GM18951 (cell line): Measurements from ENCODE around the gene CALN1.
"Not testable (repeated sequence)": the region's sequence is repeated elsewhere in the genome, so short reads cannot be mapped to it uniquely, and the experiment has no call there.

Source experiments
- POLR2A ChIP-seq: IDR thresholded peaks from 4 replicates; pipeline ENCODE4 v1.6.1; 2011; ENCODE audit warnings: mild to moderate bottlenecking; ENCODE audit not compliant: insufficient read length, insufficient read depth; ENCODE audit errors: extremely low read depth
- in situ Hi-C: fragments of 300-500 bp; cut with MboI; formaldehyde crosslinking; loops from one replicate; pipeline ENCODE4 v1.12.0; 2022; ENCODE audit warnings: low sequenced_read_pairs, mixed read lengths, inconsistent platforms; ENCODE audit not compliant: unreplicated experiment

Gene CALN1

DNA sequence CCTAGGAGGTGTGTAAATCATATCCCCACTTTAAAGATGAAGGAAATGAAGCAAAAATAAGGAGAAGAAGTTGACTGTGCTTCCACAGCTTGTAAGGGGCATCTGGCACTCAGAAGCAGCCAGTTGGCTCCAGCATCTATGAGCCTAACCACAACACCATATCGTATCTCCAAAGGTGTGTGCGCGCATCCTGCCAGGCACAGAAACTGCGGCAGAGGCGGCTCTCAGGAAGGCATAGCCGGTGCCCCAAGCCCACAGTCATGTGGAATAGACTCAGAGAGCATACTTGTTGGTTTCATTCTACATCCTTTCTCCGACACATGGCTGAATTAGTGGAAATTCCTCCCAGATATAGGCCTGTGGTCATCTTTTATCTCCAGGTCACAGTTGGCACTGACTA, 423.9 kb downstream of the CALN1 start:
- no peak for TF ChIP-seq POLR2A
- in situ Hi-C loops = no loop called here

GRCh38 chr7:71987200-71987767, 424.9 kb downstream of the CALN1 start:
- in situ Hi-C loops = no loop called here
- TF ChIP-seq POLR2A = no peak

DNA sequence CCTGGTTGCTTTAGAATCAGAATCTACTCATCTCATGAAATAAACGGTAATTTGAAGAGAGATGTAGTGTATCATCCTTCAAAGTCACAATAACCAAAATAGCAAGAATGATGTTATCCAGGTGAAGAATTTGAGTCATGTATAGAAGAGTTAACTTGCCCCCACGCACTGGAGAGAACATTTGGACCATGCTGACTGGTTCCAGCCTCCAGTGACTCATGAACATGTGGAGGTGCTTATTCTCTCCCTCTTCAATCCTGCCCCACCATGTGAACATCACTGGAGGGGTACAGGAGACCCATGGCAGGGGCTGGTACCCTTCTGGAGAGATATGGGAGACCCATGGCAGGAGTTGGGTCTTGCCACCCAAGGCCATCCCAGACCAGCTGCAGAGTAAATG, 427.8 kb downstream of the CALN1 start:
- in situ Hi-C loops = no loop called here

DNA sequence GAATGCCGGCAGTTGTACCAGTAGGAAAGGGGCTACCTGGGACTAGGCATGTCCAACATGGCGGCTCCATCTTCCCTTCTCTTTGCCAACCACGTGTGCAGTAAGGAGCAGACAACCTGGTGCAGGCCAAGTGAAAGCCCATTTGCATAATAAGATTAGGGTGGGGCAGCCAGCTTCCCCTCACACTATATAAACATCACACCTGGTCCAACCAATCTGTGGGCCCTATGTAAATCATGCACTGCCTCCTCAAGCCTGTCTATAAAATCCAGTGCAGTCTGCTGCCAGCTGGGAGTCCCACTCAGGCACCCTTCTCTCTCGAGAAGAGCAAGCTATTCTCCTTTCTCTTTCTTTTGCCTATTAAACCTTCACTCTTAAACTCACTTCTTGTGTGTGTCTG, 429.3 kb downstream of the CALN1 start:
- in situ Hi-C loops = no loop called here
- no peak for TF ChIP-seq POLR2A

More for the DNA sequence above, 427.8 kb downstream of the CALN1 start:
- TF ChIP-seq POLR2A = no peak

DNA sequence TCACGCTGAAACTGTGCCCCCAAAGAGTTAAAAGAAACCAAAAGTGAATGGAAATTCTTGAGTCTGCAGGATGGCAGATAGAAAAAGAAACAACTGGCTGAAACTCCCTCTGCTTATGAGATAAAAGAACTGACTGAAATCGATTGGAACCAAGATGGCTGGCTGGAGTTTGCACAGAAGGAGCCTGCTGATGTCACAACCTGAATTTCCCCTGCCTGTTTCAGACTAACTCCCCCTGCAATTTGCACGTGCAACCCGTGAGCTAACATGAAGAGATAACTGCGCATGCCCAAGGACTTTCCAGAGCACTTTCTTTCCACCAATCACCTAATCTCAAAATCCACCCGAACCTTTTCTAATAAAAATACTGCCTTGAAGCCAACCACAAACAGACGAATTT, 435.5 kb downstream of the CALN1 start:
- in situ Hi-C loops = no loop called here
- no peak for TF ChIP-seq POLR2A

- no peak for TF ChIP-seq POLR2A
- in situ Hi-C loops = no loop called here
These were observed 437.5 kb downstream of the CALN1 start for GRCh38 chr7:71974611-71975010.

DNA sequence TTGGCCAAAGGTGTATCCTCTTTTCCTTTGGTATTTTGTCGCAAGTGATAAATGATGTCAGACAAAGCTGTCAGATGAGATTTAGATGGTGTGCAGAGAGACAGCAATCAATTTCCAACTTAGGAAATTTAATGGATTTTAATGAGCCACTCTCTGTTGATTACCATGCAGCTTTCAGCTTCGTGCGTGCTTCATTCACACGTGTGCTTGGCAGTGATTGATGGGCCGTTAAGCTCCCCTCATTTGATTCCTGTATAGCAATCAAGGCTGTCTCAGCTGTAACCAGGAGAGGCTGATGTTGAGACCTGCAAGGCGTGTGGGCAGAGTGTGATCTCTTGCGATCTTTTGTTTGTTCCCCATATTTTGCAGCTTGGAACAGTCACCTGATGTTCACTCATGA, 439.6 kb downstream of the CALN1 start:
- in situ Hi-C loops = no loop called here
- TF ChIP-seq POLR2A = no peak

GRCh38 chr7:71970725-71971124, 441.4 kb downstream of the CALN1 start:
- TF ChIP-seq POLR2A = no peak
- in situ Hi-C loops = no loop called here

GRCh38 chr7:71962636-71963035, 449.5 kb downstream of the CALN1 start:
- in situ Hi-C loops = no loop called here
- no peak for TF ChIP-seq POLR2A

DNA sequence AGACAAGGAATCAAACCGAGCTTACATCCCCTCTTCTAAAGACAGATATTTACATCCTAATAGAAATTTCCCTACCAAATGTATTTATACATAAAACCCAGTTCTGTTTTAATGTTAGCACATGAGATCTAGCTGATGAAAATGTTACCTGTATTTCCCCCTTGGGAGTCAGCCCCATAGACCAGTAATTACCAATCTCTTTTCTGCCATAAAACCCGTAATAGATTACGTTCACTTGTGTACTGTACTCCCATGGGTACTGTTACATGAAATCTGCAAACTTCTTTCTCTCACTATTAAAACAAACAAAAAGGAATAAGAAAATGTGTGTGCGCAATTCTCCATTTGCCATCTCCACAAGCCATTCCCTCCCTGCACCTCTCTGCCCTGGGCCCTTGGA, 450.9 kb downstream of the CALN1 start:
- in situ Hi-C loops = no loop called here
- no peak for TF ChIP-seq POLR2A

DNA sequence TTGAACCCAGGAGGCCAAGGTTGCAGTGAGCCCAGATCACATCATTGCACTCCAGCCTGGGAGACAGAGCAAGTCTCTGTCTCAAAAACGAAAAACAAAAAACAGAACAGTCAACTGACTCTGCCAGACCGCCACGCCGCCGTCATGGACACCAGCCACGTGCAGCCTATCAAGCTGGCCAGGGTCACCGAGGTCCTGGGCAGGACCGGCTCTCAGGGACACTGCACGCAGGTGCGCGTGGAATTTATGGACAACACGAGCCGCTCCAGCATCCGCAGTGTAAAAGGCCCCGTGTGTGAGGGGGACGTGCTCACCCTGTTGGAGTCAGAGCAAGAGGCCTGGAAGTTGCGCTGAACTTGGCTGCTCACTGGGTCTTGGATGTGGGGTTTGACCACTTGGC, 470.0 kb downstream of the CALN1 start:
- no peak for TF ChIP-seq POLR2A

DNA sequence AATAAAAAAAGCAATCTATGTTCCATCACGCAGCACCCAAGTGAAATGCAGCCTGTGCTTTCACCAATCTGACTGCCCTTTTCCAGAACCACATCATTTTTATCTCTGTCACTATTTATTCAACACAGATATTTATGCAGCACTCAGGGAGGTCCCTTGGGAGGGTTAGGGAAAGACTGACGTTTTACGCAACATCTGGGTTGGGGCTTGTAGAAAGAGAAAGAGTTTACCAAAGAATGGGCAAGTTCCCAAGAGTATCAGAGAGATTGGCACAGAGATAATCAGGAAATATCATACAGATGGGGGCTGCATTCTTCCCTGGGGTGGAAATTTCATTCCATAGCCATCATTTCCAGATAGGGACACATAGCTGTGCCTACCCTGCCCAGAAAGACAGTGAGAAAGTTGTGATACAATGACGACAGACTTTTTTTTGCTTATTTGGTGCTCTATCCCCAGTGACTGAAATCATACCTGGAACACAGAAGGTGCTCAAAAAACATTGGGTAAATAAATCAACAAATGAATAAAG, 474.2 kb downstream of the CALN1 start:
- no peak for TF ChIP-seq POLR2A
- in situ Hi-C loops = no loop called here

More for the DNA sequence above, 470.0 kb downstream of the CALN1 start:
- in situ Hi-C loops = no loop called here

GRCh38 chr7:71935674-71936073, 476.5 kb downstream of the CALN1 start:
- TF ChIP-seq POLR2A = no peak
- in situ Hi-C loops = no loop called here

- in situ Hi-C loops = no loop called here
- no peak for TF ChIP-seq POLR2A
These were observed 478.7 kb downstream of the CALN1 start for GRCh38 chr7:71933426-71933825.

DNA sequence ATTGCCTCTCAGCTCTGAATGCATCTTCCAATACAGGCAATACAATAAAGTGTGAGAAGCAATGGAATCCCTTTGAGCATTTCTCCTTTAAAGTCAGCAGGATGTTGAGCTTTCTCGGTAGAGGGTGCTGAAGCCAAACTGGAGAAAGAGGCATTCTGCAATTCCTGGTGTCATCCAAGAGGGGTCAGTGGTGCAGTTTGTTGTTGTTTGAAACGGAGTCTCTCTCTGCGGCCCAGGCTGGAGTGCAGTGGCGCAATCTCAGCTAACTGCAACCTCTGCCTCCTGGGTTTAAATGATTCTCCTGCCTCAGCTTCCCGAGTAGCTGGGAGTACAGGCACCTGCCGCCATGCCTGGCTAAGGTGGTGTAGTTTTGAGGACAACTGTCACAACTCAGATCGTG, 486.5 kb downstream of the CALN1 start:
- TF ChIP-seq POLR2A = no peak
- in situ Hi-C loops = no loop called here

- in situ Hi-C loops = not testable (repeated sequence)
These were observed 497.9 kb downstream of the CALN1 start for GRCh38 chr7:71914204-71914603.
